GM12891 (cell line): Measurements from ENCODE around the gene MS4A10.

Source experiments
- DNase-seq: peaks from one replicate; pipeline ENCODE4 v3.0.0; 2011; ENCODE audit warnings: low spot score; ENCODE audit not compliant: insufficient read length
- FAIRE-seq: peaks from 2 replicates; lab custom pipeline; 2011; peaks lifted over from hg19 to GRCh38; lab: Jason Lieb, UNC
- PAX5 ChIP-seq: IDR thresholded peaks from 2 replicates; pipeline ENCODE4 v1.6.1; 2011; ENCODE audit warnings: low read length, moderate library complexity, mild to moderate bottlenecking; ENCODE audit not compliant: insufficient read depth, severe bottlenecking
- POLR2A ChIP-seq: IDR thresholded peaks from 2 replicates; pipeline ENCODE4 v1.6.1; 2011; ENCODE audit warnings: low read depth, low read length, control low read depth
- POLR2AphosphoS5 ChIP-seq: IDR thresholded peaks from 2 replicates; pipeline ENCODE4 v1.6.1; 2011; ENCODE audit warnings: low read depth, low read length, control low read depth
- POU2F2 ChIP-seq: IDR thresholded peaks from 2 replicates; pipeline ENCODE4 v1.6.1; 2011; ENCODE audit warnings: low read depth, mild to moderate bottlenecking, control low read depth, low read length, moderate library complexity
- SPI1 ChIP-seq: IDR thresholded peaks from 2 replicates; pipeline ENCODE4 v1.6.1; 2011; ENCODE audit warnings: low read depth, low read length, control low read depth
- TAF1 ChIP-seq: IDR thresholded peaks from 2 replicates; pipeline ENCODE4 v1.6.1; 2011; ENCODE audit warnings: low read depth, low read length, control low read depth

MS4A10 gene

GRCh38 chr11:60847896-60848295, 62.8 kb downstream of the MS4A10 start:
- TF ChIP-seq POU2F2 = no peak
- TF ChIP-seq POLR2AphosphoS5 = no peak
- TF ChIP-seq PAX5 = no peak
- TF ChIP-seq TAF1 = no peak
- no peak for TF ChIP-seq POLR2A
- no peak for TF ChIP-seq SPI1
- DNase-seq = no peak
- no peak for FAIRE-seq

GRCh38 chr11:60848714-60849151, 63.6 kb downstream of the MS4A10 start:
- DNase-seq = no peak
- FAIRE-seq = no peak
- TF ChIP-seq TAF1 (no peak), SPI1 (no peak), POLR2A (no peak), POU2F2 (no peak), POLR2AphosphoS5 (no peak), PAX5 (no peak)

- no peak for TF ChIP-seq POLR2A
- TF ChIP-seq SPI1 = no peak
- TF ChIP-seq POU2F2 = no peak
- no peak for TF ChIP-seq PAX5
- TF ChIP-seq TAF1 = no peak
- no peak for TF ChIP-seq POLR2AphosphoS5
- no peak for DNase-seq
- no peak for FAIRE-seq
These were observed 64.7 kb downstream of the MS4A10 start for GRCh38 chr11:60849641-60850520.
